Measurements from ENCODE around the gene DMD. TPM values are rescaled to one million over a fixed set of nuclear protein-coding genes. Genes with fewer than 3 reads are reported as not detected.

The DMD gene
- total and polyA plus RNA-seq, 2 of the 13 experiments (the other 11 are each of a cell fraction or from before 2014, with no cell fraction given): 17.6 to 25.9 TPM

- no peak for TF ChIP-seq CREB3 (CRISPR knock-in tag; IDR thresholded peaks at IDR 0.05)
- peak; percentile 53; the same call in 1 of the 2 replicates for TF ChIP-seq SOX5 (CRISPR knock-in tag; IDR thresholded peaks at IDR 0.05; ENCODE audit: borderline replicate concordance)
- TF ChIP-seq ZUFSP (CRISPR knock-in tag; IDR thresholded peaks at IDR 0.05; ENCODE audit: borderline replicate concordance): no peak
- TF ChIP-seq ZBTB33 (CRISPR knock-in tag; IDR thresholded peaks at IDR 0.05): no peak
- TF ChIP-seq TCF12 (IDR thresholded peaks at IDR 0.05): no peak
- TF ChIP-seq TCF12 (CRISPR knock-in tag; IDR thresholded peaks at IDR 0.05): no peak
- TF ChIP-seq ELK4 (CRISPR knock-in tag; IDR thresholded peaks at IDR 0.05; ENCODE audit: borderline replicate concordance): no peak
- no peak for TF ChIP-seq HMG20B (CRISPR knock-in tag; conservative IDR thresholded peaks at IDR 0.05)
- TF ChIP-seq PREB (CRISPR knock-in tag; IDR thresholded peaks at IDR 0.05): no peak
- TF ChIP-seq FOXC1 (CRISPR knock-in tag; IDR thresholded peaks at IDR 0.05; ENCODE audit: borderline replicate concordance): no peak
- TF ChIP-seq ZXDC (CRISPR knock-in tag; IDR thresholded peaks at IDR 0.05): no peak
- no peak for TF ChIP-seq ZNF143 (CRISPR knock-in tag; IDR thresholded peaks at IDR 0.05)
- no peak for TF ChIP-seq HNRNPH1 (optimal IDR thresholded peaks at IDR 0.05; ENCODE audit: low read depth, low read length)
- no peak for TF ChIP-seq ZSCAN12 (CRISPR knock-in tag; IDR thresholded peaks at IDR 0.05)
- TF ChIP-seq ARID5B (CRISPR knock-in tag; IDR thresholded peaks at IDR 0.05): peak; percentile 76
- TF ChIP-seq ZNF101 (CRISPR knock-in tag; IDR thresholded peaks at IDR 0.05; ENCODE audit: borderline replicate concordance, low read depth): no peak
Observed at GRCh38 chrX:31993637-31994036, 1217.7 kb downstream of the DMD start (continued).

Data from HepG2 (cell line).